Activated naive CD8-positive, alpha-beta T cell (primary cell): ENCODE measurements around the gene CA7.
A peak's percentile ranks its signal among the peaks of the same experiment; 100 is the strongest.
"Not testable (repeated sequence)": the region's sequence is repeated elsewhere in the genome, so short reads cannot be mapped to it uniquely, and the experiment has no call there.

Experiments
- H3K27ac Mint-ChIP-seq: one replicate; pipeline ENCODE4 v1.8.0; 2021; ENCODE audit warnings: mixed read lengths
- H3K27me3 Mint-ChIP-seq: one replicate; pipeline ENCODE4 v1.8.0; 2021; ENCODE audit warnings: mixed read lengths
- H3K36me3 Mint-ChIP-seq: one replicate; pipeline ENCODE4 v1.8.0; 2021; ENCODE audit warnings: mixed read lengths
- H3K4me1 Mint-ChIP-seq: one replicate; pipeline ENCODE4 v1.8.0; 2021; ENCODE audit warnings: low read depth, mixed read lengths
- H3K4me3 Mint-ChIP-seq: one replicate; pipeline ENCODE4 v1.8.0; 2021; ENCODE audit warnings: mild to moderate bottlenecking, mixed read lengths
- H3K9me3 Mint-ChIP-seq: one replicate; pipeline ENCODE4 v1.8.0; 2021; ENCODE audit warnings: low read depth, mixed read lengths

CA7 gene

GRCh38 chr16:66853261-66854139 is 9.3 kb downstream of the CA7 start:
- no peaks in the 10 kb centered on the region for H3K4me1 Mint-ChIP-seq
- H3K4me3 Mint-ChIP-seq, result no peak overlapping the region
- no peak overlapping the region for H3K27ac Mint-ChIP-seq
- no peaks in the 10 kb centered on the region for H3K9me3 Mint-ChIP-seq
- no peaks in the 10 kb centered on the region for H3K36me3 Mint-ChIP-seq
- no peaks in the 10 kb centered on the region for H3K27me3 Mint-ChIP-seq

DNA sequence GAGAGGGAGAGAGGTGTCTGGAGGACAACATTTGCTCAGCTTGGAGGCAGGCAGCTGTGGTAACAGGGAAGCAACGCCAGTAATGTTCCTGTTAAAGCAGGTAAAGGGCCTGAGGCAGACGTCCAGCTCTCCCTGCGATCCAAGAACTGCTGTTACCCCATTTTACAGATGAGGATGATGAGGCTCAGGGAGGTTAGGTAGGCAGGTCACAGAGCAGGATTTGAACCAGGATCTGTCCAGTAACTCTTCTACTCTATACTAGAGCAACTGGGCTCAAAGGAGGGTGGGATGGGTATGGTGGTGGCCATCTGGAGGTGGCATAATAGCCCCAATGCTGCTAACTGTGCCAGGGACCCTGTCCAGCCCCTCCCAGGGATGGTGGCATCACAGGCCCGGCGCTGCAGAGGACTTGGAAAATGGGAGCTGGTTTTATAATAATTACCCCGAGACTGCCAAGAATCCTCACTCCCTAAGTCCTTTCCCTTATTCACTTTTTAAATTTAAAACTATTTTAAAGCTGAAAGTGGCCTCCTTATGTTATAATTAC is 12.0 kb downstream of the CA7 start:
- H3K36me3 Mint-ChIP-seq, result no peaks in the 10 kb centered on the region
- H3K27ac Mint-ChIP-seq, result no peak overlapping the region
- no peak overlapping the region for H3K4me3 Mint-ChIP-seq
- H3K4me1 Mint-ChIP-seq, result no peaks in the 10 kb centered on the region
- no peaks in the 10 kb centered on the region for H3K27me3 Mint-ChIP-seq
- H3K9me3 Mint-ChIP-seq, result no peaks in the 10 kb centered on the region

DNA sequence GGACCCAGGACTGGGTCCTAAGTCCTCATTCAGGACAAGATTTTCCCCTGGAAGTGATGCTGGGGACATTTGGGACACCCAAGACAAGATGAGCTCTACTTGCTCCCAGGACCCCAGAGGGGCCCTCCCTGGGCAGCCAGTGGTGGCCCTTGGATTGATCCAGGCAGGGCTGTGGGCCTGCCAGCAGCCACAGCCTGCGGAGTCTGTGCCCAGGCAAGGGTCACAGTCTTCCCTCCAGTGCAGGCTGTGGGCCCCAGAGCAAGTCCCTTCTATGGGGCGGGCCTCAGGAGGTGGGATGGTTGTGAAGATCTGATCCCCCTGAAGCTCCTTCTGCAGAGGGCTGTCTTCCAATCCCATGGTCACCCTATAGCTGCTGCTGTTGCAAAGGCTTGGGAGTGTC is 12.6 kb downstream of the CA7 start:
- no peaks in the 10 kb centered on the region for H3K9me3 Mint-ChIP-seq
- H3K36me3 Mint-ChIP-seq, result no peaks in the 10 kb centered on the region
- no peak overlapping the region for H3K27ac Mint-ChIP-seq
- no peaks in the 10 kb centered on the region for H3K27me3 Mint-ChIP-seq
- no peaks in the 10 kb centered on the region for H3K4me1 Mint-ChIP-seq
- no peak overlapping the region for H3K4me3 Mint-ChIP-seq

DNA sequence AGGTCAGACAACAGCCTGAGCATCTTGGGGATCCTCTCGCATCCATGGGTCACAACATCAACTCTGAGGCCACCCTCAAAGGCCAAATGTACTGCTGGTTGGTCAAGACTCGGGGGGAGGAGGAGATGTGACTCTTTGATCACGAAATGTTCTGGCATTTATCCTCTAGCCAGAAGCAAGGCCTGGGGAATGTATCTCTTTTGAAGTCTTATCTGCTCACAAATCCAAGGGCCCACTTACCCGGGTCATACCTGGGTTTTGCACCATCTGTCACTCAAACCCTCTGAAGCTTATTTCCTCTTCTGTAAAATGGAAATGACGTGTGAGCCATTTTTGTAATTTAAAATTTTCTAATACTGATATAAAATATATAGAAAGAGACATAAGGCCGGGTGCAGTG is 13.2 kb downstream of the CA7 start:
- no peaks in the 10 kb centered on the region for H3K36me3 Mint-ChIP-seq
- H3K4me1 Mint-ChIP-seq, result no peaks in the 10 kb centered on the region
- no peak overlapping the region for H3K4me3 Mint-ChIP-seq
- H3K27me3 Mint-ChIP-seq, result no peaks in the 10 kb centered on the region
- no peaks in the 10 kb centered on the region for H3K9me3 Mint-ChIP-seq
- H3K27ac Mint-ChIP-seq, result no peak overlapping the region

DNA sequence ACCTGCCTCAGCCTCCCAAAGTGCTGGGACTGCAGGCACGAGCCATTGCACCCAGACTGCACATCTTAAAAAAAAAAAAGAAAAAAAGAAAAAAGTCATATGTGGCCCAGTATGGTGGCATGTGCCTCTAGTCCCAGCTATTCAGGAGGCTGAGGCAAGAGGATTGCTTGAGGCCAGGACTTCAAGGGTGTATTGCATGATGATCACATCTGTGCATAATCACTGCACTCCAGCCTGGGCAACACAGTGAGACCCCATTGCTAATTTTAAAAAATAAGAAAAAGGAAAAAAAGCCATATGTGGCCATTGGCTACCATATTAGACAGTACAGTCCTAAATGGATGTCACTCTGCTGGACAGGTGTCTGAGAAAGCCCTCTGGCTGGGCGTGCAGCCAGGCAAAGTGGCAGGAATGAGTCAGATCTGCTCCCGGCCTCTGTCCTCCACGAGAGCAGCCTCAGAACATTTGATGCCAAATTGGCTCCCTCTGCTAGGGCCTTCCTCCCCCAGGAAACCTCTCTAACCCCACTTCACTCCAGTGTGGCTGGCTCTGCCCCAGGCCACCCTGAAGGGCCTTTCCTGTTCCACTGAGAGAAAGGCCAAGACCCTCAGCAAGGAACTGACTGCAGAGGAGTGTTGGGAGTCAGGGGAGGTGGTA is 14.7 kb downstream of the CA7 start:
- H3K36me3 Mint-ChIP-seq, result no peaks in the 10 kb centered on the region
- no peaks in the 10 kb centered on the region for H3K4me1 Mint-ChIP-seq
- H3K4me3 Mint-ChIP-seq, result no peak overlapping the region
- no peak overlapping the region for H3K27ac Mint-ChIP-seq
- no peaks in the 10 kb centered on the region for H3K27me3 Mint-ChIP-seq
- H3K9me3 Mint-ChIP-seq, result no peaks in the 10 kb centered on the region

DNA sequence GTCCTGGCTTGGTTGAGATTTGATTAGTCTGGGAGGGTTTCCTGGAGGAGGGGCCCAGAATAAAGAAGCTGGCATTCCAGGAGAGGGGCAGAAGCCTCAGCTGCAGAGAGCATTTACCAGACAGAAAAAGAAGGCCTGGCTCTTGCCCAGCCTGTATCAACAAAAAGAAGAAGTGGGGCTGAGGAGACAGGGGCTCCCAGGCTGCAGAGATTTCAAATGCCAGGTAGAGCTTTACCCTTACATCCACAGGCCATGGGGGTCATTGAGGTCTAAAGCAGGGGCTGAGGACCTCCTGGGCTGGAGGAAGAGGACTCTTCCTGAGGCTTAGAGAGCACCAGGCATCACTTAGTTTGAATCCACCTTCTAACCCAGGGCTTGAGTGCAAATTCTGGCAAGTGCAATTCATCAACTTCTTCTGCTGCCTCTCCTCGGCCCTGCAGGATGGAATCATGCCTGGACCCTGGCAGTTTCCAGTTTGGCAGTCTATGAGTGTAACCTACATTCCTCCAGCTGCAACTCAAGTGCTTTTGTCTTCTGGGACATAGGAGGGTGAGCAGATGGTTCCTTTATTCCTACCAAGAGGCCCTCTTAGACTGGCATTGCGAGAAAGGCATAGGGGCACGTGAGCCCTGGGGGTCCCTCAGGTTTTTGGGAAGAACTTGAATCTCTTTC is 15.3 kb downstream of the CA7 start:
- Mint-ChIP-seq H3K4me3 (no peak overlapping the region), H3K27me3 (no peaks in the 10 kb centered on the region), H3K4me1 (no peaks in the 10 kb centered on the region), H3K9me3 (no peaks in the 10 kb centered on the region), H3K27ac (no peak overlapping the region), H3K36me3 (no peaks in the 10 kb centered on the region)

GRCh38 chr16:66862023-66862520 is 17.9 kb downstream of the CA7 start:
- H3K4me3 Mint-ChIP-seq, result no peak overlapping the region
- H3K4me1 Mint-ChIP-seq, result no peaks in the 10 kb centered on the region
- H3K9me3 Mint-ChIP-seq, result no peaks in the 10 kb centered on the region
- no peaks in the 10 kb centered on the region for H3K27me3 Mint-ChIP-seq
- H3K36me3 Mint-ChIP-seq, result no peaks in the 10 kb centered on the region
- H3K27ac Mint-ChIP-seq, result no peak overlapping the region

DNA sequence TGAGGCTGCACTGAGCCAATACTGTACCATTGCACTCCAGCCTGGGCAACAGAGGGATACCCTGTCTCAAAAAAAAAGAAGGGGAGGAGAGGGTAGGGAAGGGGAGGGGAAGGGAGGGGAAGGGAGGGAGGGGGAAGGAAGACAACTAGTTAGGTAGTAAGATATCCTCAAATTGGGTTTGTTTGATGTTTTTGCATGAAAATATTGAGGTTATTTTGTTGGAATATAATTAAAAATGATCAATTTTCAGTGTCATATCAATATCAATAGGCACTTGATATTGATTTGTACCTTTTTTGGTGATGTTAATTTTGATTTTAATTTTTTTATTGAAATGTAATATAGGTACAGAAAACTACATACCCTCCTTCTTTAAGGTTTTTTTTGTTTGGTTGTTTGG is 19.5 kb downstream of the CA7 start:
- Mint-ChIP-seq H3K27me3 (no peaks in the 10 kb centered on the region), H3K27ac (no peak overlapping the region), H3K4me1 (peaks cover 2% of the 10 kb centered on the region), H3K9me3 (no peaks in the 10 kb centered on the region), H3K4me3 (no peak overlapping the region), H3K36me3 (no peaks in the 10 kb centered on the region)

GRCh38 chr16:66869424-66869823 is 25.2 kb downstream of the CA7 start:
- Mint-ChIP-seq H3K36me3 (no peaks in the 10 kb centered on the region), H3K9me3 (no peaks in the 10 kb centered on the region), H3K4me1 (peaks cover 20% of the 10 kb centered on the region), H3K27me3 (no peaks in the 10 kb centered on the region), H3K27ac (no peak overlapping the region), H3K4me3 (no peak overlapping the region)

DNA sequence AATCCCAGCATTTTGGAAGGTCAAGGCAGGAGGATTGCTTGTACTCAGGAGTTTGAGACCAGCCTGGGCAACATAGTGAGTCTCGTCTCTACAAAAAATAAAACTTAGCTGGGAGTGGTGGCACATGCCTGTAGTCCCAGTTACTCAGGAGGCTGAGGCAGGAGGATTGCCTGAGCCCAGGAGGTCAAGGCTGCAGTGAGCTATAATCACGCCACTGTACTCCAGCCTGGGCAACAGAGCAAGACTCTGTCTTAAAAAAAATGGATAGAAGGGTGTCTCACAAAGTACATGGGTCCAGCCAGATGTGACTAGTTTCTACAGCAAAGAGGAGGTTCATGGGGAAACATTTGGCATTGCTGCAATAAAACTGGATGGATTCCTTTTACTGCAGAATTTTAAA is 27.1 kb downstream of the CA7 start:
- H3K36me3 Mint-ChIP-seq, H3K27ac Mint-ChIP-seq, H3K27me3 Mint-ChIP-seq, H3K4me3 Mint-ChIP-seq, H3K9me3 Mint-ChIP-seq: not testable (repeated sequence)
- H3K4me1 Mint-ChIP-seq, result peaks cover 32% of the 10 kb centered on the region

DNA sequence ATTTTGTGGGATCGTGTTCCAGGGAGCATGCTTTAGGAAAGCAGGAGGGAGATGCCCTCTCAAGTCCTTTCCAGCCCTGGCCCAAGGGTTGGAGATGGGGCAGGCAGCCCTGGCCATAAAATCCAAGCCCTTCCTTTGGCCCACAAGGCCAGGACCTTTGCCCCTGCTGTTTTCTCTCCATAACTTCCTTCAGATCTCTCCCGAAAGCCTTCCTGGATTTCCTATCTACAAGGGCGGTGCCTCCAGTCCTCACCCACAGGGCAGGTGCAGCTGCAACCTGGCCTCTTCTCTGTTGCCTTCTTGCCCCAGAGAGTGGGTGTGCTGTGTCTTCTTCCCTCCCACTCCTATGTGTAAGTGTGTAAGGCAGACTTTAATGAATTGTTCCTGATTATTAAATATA is 27.6 kb downstream of the CA7 start:
- Mint-ChIP-seq H3K9me3 (no peaks in the 10 kb centered on the region), H3K27me3 (no peaks in the 10 kb centered on the region), H3K36me3 (no peaks in the 10 kb centered on the region), H3K27ac (no peak overlapping the region), H3K4me3 (no peak overlapping the region), H3K4me1 (peaks cover 34% of the 10 kb centered on the region)

GRCh38 chr16:66872559-66872942 is 28.3 kb downstream of the CA7 start:
- Mint-ChIP-seq H3K27me3 (no peaks in the 10 kb centered on the region), H3K4me3 (peak overlapping the region; percentile 77), H3K4me1 (peaks cover 34% of the 10 kb centered on the region), H3K9me3 (no peaks in the 10 kb centered on the region), H3K36me3 (no peaks in the 10 kb centered on the region), H3K27ac (peak overlapping the region; percentile 59)

DNA sequence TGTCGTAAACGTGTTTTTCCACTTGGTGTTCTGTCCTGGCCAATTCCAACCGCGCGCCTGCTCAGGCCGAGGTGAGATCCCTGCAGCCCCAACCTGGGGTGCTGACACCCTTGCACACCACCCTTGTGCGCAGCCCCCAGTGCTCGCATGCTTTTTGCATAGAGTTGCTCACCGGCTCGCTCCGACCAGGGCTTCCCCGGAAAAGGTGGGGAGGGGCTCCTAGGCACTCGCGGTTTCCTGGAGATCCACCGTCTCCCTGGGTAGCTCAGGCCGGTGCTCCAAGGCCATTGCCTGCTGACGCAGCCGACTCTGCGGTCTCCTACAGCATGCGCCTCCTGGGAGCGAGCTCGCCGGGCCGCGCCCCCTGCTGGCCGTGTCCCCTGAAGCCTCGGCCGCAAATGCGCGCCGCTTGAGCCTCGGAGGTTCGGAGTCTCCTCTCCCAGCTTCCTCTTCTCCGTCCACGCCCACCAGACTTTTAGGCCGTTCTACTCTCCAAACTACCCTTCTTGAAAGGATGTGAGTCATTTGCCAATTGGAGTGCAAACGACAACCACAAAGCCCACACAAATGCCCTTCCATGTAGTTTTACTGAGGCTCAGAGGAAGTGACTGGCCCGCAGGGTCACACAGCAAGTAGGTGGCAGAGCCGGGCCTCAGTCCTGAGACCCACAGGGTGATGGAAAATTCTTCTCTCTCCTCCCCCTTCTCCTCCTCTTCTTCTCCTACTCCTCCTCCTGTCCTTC is 28.9 kb downstream of the CA7 start:
- Mint-ChIP-seq H3K27me3 (no peaks in the 10 kb centered on the region), H3K4me1 (peaks cover 36% of the 10 kb centered on the region), H3K27ac (peak overlapping the region; percentile 59), H3K36me3 (no peaks in the 10 kb centered on the region), H3K9me3 (no peaks in the 10 kb centered on the region), H3K4me3 (peak overlapping the region; percentile 77)

- H3K4me1 Mint-ChIP-seq, result peaks cover 41% of the 10 kb centered on the region
- no peak overlapping the region for H3K4me3 Mint-ChIP-seq
- no peaks in the 10 kb centered on the region for H3K27me3 Mint-ChIP-seq
- no peaks in the 10 kb centered on the region for H3K9me3 Mint-ChIP-seq
- H3K36me3 Mint-ChIP-seq, result no peaks in the 10 kb centered on the region
- no peak overlapping the region for H3K27ac Mint-ChIP-seq
These were observed 29.5 kb downstream of the CA7 start for GRCh38 chr16:66873685-66874055.
